GM15510 (cell line): ENCODE measurements around the gene BCL11A.

ENCODE experiments used
- POLR2A ChIP-seq: IDR thresholded peaks from 3 replicates; pipeline ENCODE4 v1.6.1; 2011; ENCODE audit warnings: borderline replicate concordance; ENCODE audit not compliant: insufficient read length; ENCODE audit errors: extremely low read depth

The BCL11A gene

DNA sequence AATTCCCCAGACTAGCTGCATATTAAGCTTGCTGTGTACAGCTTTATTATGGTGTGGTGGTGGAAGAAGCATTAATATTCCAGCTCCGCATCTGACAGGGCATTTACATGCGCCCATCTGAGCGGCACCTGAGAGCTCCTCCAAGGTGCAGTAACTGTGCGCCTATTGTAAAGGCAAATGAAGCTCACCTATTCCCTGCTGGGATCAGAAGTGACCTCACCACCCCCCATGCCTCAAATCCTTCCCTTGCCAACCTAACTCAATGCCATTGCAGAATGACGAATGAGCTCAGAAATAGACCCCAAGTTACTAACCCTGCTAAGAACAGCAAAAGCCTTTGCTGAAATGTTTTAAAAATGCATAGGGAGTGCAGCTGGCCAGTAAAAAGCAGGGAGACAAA lies 14.3 kb downstream of the BCL11A start:
- no peak for TF ChIP-seq POLR2A

DNA sequence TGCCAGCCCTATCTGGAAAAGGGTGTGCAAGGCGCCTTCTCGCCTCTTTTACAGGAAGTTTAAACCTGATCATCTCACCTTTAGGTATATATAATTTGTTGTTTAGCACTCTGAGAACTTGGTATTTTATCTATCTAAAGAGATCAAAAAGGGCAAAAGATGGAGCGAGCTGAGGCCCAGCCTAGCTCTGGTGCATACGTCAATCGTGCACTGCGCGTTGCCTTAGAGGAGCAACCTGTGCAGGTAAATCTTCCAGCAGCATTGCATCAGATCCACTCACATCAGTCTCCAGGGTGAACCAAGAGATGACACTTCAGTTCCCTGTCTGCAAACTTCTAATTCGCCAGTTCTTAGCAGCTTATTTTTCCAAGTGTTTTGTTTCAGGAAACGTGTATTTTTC lies 15.4 kb downstream of the BCL11A start:
- TF ChIP-seq POLR2A: no peak

DNA sequence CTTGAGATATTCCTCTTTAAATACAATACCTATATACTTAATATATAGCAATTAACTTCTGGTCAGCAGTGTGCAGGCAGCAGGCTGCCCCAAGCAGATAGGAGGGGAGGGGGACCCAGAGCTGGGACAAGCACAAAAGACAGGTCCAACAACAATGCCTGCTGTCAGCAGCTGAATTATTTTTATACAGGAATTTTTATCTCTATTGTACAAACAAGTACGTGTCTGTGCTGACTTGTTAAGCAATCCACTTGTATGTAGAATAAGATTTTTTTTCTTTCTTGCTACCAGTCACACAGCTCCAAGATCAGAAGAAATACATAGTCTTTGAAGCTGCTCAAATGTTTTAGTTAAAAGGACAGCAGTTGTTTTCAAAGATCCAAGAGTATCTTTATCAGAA lies 16.7 kb downstream of the BCL11A start:
- TF ChIP-seq POLR2A: no peak

DNA sequence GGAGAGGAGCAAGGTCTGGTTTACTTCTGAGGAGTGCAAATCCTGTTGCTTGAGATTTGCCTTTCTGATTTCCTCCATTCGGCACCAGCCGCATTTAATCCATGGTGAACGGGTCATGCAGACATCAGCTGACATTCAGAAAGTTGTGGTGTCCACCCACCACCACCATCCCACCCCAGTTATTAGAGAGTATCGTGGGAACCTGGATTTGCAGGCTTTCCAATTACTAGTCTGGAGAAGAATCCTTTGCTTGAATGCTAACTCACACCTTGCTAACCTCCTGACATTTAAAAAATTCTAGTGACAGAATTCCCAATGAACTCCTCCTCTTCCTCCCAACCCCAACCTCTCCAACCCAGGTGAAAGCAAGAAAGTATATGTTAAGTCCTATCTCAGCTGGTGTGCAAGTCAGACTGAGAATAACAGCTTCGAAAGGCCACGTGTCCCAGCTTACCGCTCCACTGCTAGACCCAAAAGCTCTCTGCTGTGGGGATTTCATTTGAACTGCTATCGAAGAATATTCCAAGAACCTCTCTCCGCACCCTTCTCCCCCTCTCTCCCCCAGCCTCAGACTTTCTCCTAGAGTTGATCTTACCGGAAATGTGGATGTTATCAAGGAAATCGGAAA lies 17.7 kb downstream of the BCL11A start:
- TF ChIP-seq POLR2A: no peak

DNA sequence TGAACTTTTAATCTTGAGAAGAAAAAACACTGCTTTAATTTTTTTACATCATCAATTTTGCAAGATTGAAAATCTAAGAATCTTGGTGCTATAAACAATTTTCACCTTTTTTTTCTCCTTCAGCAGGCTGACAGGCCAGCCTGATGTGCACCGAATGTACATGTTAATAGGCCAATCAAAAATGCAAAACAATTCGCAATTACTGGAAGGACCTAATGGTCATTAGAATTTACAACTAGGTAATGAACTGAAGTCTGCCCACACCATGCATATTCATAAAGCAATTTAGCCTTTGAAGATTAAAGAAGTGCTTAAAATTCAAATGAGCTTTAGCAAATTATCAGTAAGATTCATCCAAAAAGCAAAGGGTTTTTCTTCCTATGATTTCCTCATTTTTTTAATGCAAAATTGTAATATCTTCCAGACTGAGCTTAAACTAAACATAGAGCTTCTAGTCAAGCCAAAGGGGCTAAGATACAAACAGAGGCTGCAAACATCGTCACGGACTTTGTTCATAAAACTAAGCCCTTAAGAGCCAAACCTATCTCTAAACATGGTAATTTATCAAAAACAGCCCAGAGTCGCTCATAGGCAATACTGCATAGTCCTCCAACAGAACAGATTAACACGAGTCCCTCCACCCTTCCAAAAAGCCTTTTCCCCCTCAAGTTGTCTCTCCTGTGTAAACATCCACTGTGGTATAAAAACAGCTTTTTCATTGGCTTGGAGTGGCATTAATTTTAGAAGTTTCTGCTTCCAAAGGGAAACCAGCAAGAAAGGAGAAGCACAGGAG lies 18.4 kb downstream of the BCL11A start:
- TF ChIP-seq POLR2A: no peak

DNA sequence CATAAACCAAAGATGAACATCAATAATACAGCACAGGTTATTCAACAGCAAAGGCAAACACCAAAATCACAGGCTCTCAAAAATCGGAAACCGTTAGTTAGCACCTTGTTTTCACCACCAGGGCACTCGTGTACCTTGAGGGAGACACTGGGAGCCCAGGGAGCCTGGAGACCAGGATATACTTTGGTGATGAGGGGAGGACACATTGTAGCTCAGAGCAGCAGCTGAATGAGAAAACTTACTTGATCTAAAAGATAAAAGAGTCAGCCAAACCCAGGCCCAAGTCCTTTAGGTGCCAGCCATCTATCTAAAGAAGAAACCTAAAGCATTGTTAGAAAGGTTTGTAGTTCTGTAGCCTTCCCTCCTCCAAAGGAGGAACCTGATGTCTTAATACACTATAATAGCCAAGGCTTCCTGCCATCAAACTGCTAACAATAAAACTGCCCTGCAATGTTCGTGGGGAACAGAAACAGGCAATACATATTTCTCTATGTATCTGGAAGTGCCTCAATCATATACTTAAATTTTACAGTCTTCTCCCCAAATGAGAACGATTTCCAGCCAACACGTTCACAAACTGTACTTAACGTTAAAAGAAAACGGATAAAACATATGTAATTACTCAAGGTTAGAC lies 19.3 kb downstream of the BCL11A start:
- no peak for TF ChIP-seq POLR2A

DNA sequence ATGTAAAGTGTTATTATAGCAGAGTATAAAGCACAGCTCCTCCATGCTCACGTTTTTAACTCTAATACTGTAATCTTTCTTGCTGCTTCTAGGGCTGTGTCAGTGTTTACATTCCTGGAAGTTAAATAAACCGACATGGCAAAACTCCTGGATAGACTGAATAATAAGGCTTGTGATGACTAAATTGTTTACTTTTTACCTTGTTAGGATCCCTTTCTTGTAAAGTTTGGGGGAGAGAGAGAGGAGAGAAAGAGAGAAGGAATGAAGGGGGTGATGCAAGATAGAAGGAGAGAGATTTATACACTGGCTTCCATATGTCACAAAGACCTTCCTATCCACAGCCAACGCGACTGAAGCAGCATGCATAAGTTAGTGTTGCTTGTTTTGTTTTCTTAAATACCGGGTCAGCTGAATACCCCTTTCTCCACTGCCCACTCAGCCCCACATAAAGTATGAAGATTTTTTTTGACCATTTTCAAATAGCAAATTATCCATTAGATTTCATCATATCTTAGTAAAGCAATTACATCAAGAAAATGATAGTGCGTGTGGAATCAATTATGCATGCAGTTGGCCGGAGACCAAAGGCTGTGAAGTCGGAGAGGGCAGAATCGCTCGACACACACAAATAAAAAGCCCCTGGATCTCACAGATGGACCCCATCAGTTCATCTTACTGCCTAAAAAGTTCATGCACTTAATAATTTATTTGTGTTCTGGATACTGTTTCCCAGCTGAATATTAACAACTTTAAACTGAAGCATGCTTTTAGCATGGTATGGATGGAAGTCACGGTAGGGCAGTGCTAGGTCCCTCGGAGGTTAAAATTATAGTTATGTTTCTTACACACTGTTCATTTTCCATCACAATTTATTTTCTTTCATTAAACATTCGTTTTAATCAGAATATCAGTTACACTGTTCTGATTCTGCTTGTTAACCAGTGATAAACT lies 20.1 kb downstream of the BCL11A start:
- TF ChIP-seq POLR2A: no peak

DNA sequence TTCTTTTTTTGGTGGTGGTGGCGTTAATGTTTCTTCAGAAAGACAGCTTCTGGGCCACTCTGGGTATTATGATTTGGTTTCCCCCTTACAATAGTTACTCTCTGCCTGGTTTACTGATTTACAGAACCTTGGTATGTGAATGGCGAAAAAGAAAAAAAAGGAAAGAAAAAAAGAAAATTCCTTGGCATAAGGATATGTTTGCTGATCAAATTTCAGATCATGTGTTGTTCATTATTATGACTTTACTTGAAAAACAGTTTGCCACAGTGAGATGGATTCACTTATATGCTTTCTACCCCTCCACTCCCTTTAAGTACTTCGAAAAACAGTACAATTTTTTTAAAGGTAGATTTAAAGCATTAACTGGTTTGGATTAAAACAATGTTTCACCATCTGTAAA lies 21.0 kb downstream of the BCL11A start:
- no peak for TF ChIP-seq POLR2A

DNA sequence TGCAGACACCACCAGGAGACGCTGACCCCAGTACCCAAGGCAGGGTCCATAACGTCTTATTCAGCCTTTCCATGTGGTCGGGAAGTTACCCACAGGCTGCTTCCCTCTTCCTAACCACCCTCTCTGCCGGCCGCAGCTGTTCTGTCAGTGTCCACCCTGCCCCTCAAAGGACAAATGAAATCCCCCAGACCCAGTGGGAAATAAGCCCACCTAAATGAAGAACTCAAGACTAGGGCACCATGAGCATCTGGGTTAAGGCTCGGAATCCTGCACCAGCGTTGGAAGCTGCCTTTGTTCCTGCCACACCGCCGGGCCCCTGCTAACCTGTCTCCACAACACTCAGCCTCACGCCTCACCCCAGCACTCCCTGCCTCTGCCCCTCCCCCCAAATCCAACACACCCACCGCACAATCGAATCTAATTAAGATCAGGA lies 21.7 kb downstream of the BCL11A start:
- no peak for TF ChIP-seq POLR2A

DNA sequence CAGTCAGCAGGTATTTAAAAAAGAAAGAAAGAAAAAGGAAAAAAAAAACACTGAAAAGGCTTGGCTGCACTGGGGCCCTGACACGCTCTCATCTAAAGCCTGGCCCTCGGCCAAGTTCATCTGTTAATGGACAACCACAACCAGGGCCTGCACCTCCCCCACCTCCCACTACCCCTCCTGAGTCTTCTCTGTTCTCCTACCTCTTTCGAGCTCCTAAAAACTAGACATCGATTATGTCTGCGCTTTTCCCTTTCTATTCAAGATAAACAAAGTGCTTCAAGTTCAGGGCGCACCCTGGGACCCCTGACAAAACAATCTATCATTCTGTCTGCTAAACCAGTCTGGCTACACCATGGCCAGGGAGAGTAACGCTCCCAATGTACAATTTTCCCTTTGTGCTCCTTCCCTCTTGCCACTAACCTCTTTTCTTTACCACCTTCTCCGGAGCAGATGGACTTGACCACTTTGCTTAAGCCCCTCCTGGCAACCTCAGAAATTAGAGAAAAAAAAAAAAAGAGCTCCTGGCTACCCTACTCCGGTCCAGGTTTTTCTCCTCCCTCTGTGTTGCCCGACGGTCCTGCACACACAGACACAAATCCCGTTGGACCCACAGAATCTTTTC lies 22.7 kb downstream of the BCL11A start:
- TF ChIP-seq POLR2A: no peak

DNA sequence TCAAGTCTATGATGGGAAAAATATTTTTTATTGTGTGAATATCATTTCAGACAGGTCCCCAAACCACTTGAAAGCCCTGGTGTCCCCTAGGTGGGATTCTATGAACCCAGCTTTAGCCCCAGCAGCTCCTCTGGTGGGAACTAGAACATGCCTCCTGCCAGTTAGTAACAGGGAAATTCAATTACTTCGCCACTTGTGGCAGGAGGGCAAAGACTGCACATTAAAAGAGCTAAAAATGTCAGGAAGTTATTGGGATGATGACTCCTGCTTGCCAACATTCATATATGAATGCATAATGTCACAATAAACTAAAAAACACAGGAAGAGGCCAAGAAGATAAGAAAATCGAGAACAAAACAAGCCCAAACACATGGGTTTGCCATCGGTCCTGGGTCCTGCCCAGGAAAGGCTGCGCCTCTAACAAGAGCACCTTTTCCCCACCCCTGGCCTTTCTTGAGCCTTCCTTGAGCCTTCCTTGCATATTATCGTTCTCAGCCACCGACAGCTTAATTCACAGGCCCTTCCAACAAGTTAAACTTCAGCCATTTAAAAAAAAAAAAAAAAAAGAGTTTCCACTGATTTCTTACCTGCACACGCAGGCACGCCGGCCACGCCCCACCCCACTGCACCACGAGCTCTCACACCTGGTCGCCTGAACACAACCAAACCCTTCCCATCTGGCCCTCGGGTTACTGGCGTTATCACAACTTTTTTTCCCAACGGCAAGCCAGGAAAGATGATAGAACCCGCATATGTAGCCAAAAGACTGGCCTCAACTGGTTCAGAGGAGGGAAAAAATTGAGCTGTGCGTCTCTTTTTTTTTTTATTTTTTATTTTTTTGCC lies 23.4 kb downstream of the BCL11A start:
- TF ChIP-seq POLR2A: no peak

DNA sequence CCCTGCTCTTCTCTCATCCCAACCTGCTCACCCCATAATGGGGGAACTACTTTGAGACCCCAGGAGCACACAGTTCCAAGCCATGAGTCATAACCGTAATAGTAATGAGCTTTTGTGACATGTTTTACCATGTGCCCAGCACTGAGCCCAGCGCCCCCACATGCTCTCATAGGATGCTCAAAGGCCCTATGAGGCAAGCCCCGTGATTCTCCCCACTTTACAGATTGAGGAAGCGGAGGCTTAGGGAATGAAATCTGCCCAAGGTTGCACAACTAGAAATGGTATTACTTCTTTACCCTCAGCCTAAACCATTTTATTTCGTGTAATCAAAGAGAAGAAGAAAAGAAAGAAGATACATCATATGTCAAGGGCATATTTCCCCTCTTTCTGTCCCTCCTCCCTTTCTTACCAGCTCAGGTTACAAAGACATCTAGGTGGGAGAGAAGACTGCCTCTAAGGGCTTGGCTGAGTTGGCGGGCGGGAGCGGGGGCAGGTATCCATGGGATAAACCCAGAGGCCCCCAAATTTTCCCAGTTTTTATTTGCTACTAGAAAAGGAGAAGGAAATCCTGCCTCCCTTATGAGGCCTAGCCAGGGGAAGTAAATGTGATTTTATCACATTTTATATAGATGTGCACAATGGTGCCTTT lies 24.2 kb downstream of the BCL11A start:
- no peak for TF ChIP-seq POLR2A
